Stimulated activated CD4-positive, alpha-beta T cell treated with anti-CD3 and anti-CD28 coated beads, TNF-alpha, amount 100 ng/mL, for 4 hours (primary cell): ENCODE measurements around the gene SIDT2.

Experiments
- DNase-seq, 3 experiments: peaks; one replicate each; pipeline ENCODE4 v3.0.0-alpha.2; 2020; ENCODE audit warnings: low read depth in 3 of 3

SIDT2 gene

DNA sequence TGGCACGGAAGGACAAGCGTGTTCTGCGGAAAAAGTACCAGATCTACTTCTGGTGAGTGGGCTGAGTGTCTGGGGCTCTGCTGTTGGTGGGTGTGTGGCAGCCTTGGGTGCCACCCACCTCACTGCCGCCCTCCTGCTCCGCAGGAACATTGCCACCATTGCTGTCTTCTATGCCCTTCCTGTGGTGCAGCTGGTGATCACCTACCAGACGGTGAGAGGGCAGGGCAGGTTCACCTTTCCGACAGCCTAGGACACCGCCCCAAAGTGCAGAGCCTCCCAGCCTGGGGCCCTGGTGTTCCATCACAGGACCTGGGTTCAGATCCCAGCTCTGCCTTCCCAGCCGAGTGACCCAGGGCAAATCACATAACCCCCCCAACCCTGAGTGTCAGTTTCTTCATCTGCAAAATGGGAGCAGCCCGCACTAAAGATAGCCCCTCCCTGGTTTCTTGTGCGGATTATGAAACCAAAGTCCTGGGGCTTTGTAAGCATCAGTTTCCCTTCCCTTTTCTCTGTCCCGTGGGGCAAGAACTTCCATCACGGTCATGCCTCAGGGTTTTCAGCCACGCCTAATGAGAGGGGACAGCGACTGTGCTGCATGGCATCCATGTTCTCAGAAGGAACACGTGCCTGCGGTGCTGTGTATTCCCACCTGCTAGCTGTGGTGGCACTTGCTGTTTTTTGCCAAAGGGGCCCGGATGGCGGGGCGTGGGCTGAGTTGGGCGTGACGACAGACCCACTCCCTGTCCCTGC is 10.8 kb downstream of the SIDT2 start:
- DNase-seq, result no peak

DNA sequence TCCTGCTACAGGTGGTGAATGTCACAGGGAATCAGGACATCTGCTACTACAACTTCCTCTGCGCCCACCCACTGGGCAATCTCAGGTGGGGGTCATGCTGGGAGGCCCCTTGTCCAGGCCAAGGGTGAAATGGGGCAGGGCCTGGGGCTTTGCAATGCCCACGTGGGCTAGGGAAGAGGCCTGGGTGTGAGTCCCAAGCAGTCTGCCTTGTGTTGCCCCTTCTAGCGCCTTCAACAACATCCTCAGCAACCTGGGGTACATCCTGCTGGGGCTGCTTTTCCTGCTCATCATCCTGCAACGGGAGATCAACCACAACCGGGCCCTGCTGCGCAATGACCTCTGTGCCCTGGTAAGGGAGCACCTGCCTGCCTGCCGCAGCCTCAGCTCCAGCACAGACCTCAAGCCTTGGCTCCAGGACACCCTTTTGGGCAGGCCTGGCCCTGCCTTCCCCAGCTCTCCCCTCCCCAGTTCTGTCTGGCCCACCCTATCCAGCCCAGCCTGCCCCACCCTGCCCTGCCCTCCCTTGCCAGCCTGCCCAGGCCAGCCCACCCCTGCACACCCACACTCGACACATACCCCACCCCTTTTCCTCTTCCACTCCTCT is 11.5 kb downstream of the SIDT2 start:
- no peak for DNase-seq

DNA sequence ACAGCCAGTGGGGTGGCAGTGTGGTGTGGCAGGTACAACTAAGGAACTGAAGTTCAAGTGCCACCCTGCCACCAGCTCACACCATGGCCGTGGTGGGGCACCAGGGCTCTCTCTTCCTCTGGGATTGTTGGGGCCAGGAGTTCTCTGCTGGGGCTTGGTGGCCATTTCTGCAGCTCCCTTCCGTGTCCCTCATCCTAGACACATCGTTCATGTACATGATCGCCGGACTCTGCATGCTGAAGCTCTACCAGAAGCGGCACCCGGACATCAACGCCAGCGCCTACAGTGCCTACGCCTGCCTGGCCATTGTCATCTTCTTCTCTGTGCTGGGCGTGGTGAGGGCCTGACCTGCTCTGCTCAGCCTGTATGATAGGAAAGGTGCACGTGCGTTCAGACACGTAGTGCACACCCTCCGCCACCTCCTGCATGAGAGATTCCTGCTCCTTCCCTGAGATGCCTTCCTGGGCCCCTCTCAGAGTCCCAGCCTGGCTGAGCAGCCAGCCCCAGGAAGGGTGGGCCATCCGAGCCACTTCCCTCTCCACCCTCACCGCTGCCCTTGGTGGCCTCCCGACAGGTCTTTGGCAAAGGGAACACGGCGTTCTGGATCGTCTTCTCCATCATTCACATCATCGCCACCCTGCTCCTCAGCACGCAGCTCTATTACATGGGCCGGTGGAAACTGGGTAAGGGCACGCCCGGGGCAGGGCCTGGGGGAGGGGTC is 13.3 kb downstream of the SIDT2 start:
- no peak for DNase-seq

- DNase-seq, result no peak
Observed at GRCh38 chr11:117192401-117192875, 13.9 kb downstream of the SIDT2 start.

- DNase-seq, result no peak
Observed at GRCh38 chr11:117193130-117194020, 14.8 kb downstream of the SIDT2 start.

DNA sequence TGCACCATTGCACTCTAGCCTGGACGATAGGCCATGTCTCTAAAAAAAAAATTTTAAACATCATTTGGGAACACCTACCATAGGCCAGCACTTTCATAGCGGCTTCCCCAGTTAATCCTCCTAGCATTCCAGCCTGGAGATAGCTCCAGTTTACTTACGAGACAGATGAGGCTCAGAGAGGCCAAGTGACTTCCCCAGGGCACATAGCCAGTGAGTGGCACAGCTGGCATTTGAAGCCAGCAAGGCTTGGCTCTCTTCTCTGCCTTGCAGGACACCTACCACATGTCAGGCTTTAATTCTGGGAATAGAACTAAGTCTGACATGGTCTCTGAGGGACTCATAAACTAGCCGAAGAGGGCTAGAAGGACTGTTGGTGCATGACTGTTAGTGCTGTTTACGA is 15.7 kb downstream of the SIDT2 start:
- DNase-seq, result no peak

DNA sequence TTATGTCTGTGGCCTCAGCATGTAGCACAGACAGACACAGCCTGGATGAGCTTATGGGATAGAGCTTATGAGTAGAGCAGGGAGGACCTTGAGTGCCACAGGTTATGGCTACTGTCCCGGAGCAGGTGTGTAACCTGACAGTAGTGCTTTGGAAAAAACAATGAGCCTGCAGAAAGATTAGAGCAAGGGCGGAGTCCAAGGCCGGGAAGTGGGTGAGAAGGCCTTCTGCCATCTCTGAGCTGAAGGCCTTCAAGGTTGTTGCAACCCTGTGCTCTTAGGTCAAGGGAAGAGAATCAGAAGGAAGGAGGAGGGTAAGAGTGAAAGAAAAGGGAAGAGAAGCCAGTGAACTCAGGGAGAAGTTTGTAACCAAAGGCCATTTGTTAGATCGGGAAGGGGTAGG is 16.7 kb downstream of the SIDT2 start:
- no peak for DNase-seq

DNA sequence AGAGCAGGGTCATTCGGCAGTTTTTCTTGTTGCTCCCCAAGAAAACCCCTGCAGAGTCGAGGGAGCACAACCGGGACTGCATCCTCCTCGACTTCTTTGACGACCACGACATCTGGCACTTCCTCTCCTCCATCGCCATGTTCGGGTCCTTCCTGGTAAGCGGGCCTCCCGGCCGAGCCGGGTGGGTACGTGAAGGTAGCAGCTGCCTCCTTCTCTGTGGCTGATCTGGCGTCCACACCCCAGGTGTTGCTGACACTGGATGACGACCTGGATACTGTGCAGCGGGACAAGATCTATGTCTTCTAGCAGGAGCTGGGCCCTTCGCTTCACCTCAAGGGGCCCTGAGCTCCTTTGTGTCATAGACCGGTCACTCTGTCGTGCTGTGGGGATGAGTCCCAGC is 17.2 kb downstream of the SIDT2 start:
- DNase-seq, result no peak

- no peak for DNase-seq
Observed at GRCh38 chr11:117197006-117197405, 18.5 kb downstream of the SIDT2 start.

DNA sequence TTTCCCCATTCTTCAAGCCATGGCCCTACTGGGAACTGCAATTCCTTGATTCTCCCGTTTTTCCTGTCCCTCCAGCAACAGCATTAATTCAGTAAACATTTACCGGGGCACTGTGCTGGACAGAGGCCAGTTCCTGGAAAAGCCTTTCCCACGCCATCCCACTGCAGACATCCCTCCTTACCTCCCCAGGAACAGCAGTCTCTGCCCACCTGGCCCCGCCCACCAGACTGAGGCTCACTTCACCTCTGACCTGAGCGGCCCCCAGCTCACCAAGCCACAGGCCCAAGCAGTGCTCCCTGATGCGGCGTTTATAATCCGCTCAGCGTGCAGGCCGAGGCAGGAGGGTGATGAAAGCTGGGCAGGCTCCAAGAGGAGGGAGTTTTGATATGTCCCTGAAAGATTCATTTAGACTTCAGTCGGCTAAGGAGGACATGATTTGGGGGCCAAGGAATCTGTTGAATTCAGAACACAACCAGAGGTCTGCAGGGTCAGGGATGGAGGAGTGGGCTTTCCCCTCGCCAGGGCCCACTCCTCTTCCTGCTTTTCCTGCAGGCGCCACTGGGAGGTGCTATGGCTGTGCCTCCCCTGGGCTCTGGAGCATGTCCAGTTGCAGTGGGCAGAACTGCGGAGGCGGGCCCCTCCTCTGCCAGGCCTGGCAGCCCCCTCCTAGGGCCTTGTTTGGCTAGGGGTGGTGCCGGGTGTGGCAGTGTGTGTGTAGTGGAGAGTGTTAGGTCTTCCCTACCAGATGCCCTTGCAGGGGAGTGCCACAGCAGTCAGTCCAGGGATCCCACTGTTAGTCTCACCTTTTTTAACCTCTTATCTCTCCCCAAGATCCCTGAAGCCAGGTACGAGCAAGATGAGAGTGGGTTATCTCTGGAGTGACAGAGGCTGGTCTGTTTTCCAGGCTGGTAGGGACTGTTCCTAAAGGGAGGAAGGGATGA is 19.2 kb downstream of the SIDT2 start:
- DNase-seq, result no peak

DNA sequence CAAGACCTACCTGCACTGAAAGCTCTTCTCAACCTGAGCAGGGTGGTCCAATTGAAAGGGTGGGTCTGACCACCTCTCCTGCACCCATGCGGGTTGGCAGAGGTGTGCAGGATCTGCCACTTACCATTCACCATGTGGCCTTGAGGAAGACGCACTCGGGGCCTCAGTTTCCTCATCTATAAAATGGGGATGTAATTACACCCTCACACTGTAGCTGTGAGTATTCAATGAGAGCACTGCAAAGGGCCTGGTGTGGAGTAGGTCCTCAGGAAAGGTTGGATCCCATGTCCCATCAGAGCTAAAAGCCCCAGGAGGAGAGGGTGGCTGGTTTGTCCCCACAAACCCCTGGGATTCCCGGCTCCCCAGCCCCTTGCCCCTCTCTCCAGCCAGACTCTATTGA is 20.1 kb downstream of the SIDT2 start:
- DNase-seq, result no peak

DNA sequence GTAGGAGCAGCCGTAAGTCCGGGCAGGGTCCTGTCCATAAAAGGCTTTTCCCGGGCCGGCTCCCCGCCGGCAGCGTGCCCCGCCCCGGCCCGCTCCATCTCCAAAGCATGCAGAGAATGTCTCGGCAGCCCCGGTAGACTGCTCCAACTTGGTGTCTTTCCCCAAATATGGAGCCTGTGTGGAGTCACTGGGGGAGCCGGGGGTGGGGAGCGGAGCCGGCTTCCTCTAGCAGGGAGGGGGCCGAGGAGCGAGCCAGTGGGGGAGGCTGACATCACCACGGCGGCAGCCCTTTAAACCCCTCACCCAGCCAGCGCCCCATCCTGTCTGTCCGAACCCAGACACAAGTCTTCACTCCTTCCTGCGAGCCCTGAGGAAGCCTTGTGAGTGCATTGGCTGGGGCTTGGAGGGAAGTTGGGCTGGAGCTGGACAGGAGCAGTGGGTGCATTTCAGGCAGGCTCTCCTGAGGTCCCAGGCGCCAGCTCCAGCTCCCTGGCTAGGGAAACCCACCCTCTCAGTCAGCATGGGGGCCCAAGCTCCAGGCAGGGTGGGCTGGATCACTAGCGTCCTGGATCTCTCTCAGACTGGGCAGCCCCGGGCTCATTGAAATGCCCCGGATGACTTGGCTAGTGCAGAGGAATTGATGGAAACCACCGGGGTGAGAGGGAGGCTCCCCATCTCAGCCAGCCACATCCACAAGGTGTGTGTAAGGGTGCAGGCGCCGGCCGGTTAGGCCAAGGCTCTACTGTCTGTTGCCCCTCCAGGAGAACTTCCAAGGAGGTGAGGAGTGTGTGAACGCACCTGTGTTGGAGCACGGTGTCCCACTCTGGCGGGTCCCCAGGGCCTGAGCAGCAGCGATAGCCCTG is 20.7 kb downstream of the SIDT2 start, which contains the start of gene TAGLN:
TSS of gene TAGLN (plus strand) at position 318 of the 863 bp plus-strand sequence. CDS start 3,644 bp downstream, outside the sequence.
- DNase-seq, result no peak

GRCh38 chr11:117199916-117200812 is 21.6 kb downstream of the SIDT2 start:
- no peak for DNase-seq

DNA sequence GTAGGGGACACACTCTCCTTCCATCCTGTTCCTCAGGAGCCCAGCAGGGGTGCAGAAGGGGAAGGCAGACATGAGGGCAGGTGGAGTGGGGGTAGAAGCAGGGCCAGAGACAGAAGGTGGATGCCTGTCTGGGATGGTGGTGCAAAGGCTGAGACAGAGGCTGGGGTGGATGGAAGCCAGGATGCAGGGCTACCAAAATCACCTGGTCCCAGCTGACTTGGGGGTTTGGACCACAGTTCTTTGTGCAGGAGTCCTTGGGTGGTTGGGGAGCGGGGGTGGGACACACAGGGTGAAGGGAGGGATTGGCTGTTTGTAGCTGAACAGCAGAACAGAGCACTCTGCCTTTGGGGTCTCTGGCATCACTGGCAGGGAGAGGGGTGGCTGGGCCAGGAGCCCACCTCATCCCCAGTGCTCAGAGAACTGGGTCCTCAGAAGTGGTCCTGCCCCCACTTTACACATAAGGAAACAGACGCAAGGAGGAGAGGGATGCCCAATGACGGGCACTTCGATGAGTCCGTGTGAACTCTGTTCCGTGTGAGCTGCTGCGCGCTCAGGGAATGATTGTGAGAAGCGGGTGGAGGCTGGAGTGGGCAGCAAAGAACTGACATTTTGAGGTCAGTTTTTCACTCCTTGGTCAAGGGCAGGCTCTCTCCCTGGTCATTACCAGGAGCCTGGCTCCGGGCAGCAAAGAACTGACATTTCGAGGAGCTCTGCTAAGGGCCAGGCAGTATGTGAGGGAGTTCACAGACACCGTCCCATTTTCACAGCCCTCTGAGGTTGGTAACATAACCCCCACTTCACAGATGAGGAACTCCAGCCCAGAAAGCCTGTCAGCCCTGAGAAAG is 22.5 kb downstream of the SIDT2 start:
- DNase-seq, result no peak

DNA sequence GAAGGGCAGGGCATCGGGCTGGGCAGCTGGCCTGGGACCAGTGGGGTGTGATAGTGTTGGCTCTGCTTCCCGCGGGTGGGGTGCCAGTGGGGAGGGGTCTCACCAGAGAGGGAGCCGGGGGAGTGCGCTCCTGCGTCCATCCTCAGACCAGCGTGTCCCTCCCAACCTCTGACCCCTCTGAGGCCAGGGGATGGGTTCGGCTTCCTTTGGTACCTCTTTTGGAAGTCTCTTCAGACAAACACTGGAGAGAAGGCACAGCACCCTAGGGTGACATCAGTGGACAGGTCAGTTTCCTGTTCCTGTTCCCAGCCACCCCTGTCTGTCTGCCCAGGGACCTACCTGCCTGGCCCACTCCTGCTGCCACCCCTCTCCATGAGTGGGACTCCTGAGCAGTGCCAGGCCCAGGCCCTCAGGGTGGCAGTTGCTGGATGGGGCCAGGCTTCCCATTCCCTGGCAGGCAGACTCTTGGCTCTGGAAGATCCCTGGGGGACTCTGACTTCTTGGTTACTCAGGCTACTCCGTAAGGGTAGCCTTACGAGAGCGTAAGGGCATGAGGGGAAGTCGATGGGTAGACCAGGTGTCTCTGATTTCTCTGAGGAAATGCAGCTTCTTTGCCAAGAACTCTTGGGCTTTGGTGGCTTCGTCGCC is 23.2 kb downstream of the SIDT2 start:
- no peak for DNase-seq

DNA sequence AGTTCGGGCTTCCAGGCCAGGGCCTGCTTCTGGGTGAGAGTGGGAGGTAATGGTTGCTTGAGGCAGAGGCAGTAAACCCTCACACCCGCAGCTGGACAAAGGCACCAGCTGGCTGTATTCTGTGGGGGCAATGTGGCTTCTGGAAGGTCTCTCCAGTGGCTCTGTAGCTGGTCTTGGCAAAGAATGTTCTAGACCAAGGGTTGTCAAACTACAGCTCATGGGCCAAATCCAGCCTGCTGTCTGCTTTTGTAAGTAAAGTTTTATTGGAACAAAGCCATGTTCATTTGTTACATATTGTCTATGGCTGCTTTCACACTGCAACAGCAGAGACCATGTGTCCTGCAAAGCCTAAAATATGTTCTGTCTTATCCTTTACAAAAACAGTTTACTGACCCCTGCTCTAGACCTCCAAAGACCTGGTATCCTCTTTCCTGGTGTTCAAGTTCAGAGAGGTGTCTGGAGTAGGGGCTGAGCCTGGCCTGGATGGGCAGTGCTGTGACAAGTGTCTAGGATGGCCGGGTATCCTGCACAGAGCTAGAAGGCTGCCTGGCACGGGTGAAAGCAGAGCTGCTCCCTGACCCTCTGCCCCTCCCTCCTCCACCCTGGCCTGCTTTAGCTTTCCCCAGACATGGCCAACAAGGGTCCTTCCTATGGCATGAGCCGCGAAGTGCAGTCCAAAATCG is 24.0 kb downstream of the SIDT2 start:
- DNase-seq, result no peak

GRCh38 chr11:117203069-117203407 is 24.5 kb downstream of the SIDT2 start:
- DNase-seq, result no peak
